Neutrophil (primary cell): ENCODE data around the gene BCL7C.

Experiments used
- H3K27ac ChIP-seq: fragments of 200-600 bp; sonication (generic); 2 replicates; pipeline ENCODE4 v1.5.1; 2016; ENCODE audit warnings: mild to moderate bottlenecking, moderate library complexity
- H3K27me3 ChIP-seq: fragments of 200-600 bp; sonication (generic); 2 replicates; pipeline ENCODE4 v1.6.0; 2016; ENCODE audit warnings: mild to moderate bottlenecking
- H3K36me3 ChIP-seq: fragments of 200-600 bp; sonication (generic); 2 replicates; pipeline ENCODE4 v1.5.1; 2017
- H3K4me1 ChIP-seq, 2 experiments: fragments of 200-600 bp in 1 of 2; sonication (generic) in 1 of 2; 1 replicate in 1 of 2; 2 replicates in 1 of 2; pipeline versions ENCODE4 v1.5.1 to v1.6.1; 2013 to 2016; ENCODE audit warnings: low read depth in 1 of 2, low read length in 1 of 2, mild to moderate bottlenecking in 1 of 2, moderate library complexity in 1 of 2; ENCODE audit not compliant: control insufficient read depth in 1 of 2, insufficient read depth in 1 of 2
- H3K4me3 ChIP-seq, 2 experiments: fragments of 200-600 bp in 1 of 2; sonication (generic) in 1 of 2; 1 replicate in 1 of 2; 2 replicates in 1 of 2; pipeline ENCODE4 v1.5.1; 2013 to 2016; ENCODE audit warnings: low read depth in 1 of 2, low read length in 1 of 2, mild to moderate bottlenecking in 1 of 2, moderate library complexity in 1 of 2
- H3K9me3 ChIP-seq: fragments of 200-600 bp; sonication (generic); 2 replicates; pipeline ENCODE4 v1.5.1; 2016
- TF ChIP-seq, protein P1 (sequence below): fragments of 200-600 bp; sonication (generic); IDR thresholded peaks from 2 replicates; pipeline ENCODE4 v1.5.1; 2016; ENCODE audit warnings: antibody characterized with exemption

Gene BCL7C

DNA sequence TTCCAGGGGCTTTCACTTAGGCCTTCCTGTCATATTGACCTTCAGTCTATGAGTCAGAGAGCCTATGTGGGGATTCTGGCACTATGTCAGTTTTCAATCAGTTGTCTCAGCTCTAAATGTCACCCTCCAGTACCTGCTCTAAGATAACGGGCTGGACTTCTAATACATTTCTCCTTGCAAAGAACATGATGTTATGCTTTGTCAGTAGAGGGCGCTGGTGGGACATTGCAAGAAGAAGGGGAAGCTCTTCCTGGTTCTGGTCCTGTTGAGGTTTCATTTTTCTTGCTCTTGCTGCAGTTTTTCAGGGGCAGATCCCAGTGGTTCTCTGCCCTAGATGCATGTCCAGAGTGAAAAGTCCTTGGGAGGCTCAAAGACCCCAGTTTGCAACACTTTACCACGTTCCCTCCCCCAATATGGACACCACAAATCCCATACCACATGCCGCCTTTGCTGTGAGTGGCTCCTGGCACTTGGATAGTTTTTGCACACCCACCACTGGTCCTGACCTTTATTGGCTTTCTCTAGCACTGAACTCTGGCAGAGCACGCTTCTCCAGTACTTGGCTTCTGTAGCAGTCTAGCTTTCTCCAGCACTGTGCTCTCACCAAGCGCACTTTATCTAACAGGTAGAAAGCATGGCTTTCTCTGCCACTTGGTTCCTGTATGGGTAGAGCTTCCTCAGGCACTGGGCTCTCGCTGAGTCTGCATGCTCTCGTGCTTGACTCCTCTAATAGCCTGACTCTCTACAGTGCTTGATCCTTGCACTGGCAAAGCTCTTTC, 49.0 kb downstream of the BCL7C start:
- no peaks in the 10 kb centered on the region for H3K27me3 ChIP-seq
- no peaks in the 10 kb centered on the region for H3K36me3 ChIP-seq
- TF ChIP-seq, protein P1, sequence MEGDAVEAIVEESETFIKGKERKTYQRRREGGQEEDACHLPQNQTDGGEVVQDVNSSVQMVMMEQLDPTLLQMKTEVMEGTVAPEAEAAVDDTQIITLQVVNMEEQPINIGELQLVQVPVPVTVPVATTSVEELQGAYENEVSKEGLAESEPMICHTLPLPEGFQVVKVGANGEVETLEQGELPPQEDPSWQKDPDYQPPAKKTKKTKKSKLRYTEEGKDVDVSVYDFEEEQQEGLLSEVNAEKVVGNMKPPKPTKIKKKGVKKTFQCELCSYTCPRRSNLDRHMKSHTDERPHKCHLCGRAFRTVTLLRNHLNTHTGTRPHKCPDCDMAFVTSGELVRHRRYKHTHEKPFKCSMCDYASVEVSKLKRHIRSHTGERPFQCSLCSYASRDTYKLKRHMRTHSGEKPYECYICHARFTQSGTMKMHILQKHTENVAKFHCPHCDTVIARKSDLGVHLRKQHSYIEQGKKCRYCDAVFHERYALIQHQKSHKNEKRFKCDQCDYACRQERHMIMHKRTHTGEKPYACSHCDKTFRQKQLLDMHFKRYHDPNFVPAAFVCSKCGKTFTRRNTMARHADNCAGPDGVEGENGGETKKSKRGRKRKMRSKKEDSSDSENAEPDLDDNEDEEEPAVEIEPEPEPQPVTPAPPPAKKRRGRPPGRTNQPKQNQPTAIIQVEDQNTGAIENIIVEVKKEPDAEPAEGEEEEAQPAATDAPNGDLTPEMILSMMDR, result peak; percentile 79
- peak overlapping the region; percentile 41 for H3K27ac ChIP-seq
- H3K4me1 ChIP-seq, result peaks cover 8 to 9% of the 10 kb centered on the region in 2 experiments
- H3K4me3 ChIP-seq, result peak overlapping the region; percentile 21 to 35
- H3K9me3 ChIP-seq, result no peaks in the 10 kb centered on the region

DNA sequence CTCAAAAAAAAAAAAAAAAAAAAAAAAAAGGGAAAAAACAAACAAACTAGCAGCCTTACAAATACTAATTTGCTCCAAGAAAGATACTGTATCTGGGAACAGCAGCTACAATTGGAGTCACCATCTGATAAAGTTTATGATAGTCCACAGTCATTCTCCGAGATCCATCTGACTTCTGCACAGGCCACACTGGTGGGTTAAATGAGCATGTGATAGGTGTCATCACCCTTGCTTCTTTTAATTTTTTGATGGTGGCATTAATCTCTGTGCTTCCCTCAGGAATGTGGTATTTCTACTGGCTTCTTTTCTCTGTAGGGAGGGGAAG, 49.6 kb downstream of the BCL7C start:
- H3K27me3 ChIP-seq, result no peaks in the 10 kb centered on the region
- TF ChIP-seq, protein P1, result no peak
- no peaks in the 10 kb centered on the region for H3K9me3 ChIP-seq
- H3K36me3 ChIP-seq, result no peaks in the 10 kb centered on the region
- H3K4me3 ChIP-seq, result no peak overlapping the region
- peaks cover 8 to 9% of the 10 kb centered on the region in 2 experiments for H3K4me1 ChIP-seq
- no peak overlapping the region for H3K27ac ChIP-seq

DNA sequence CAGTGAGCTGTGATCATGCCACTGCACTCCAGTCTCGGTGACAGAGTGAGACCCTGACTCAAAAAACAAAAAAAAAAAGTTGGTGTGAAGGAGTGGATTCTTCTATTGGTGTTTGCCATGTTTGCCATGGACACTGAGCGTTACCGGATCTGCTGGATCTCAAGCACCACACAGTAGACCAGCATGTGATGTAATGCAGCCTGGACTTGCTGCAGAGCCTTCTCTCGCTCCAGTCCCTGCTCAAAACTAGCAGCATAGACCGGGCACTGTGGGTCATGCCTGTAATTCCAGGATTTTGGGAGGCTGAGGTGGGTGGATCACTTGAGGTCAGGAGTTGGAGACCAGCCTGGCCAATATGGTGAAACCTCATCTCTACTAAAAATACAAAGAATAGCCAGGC, 50.4 kb downstream of the BCL7C start:
- Histone ChIP-seq H3K27ac (no peak overlapping the region), H3K4me1 (peaks cover 8 to 9% of the 10 kb centered on the region in 2 experiments), H3K4me3 (no peak overlapping the region), H3K9me3 (no peaks in the 10 kb centered on the region), H3K27me3 (no peaks in the 10 kb centered on the region), H3K36me3 (no peaks in the 10 kb centered on the region)
- TF ChIP-seq, protein P1, result no peak

DNA sequence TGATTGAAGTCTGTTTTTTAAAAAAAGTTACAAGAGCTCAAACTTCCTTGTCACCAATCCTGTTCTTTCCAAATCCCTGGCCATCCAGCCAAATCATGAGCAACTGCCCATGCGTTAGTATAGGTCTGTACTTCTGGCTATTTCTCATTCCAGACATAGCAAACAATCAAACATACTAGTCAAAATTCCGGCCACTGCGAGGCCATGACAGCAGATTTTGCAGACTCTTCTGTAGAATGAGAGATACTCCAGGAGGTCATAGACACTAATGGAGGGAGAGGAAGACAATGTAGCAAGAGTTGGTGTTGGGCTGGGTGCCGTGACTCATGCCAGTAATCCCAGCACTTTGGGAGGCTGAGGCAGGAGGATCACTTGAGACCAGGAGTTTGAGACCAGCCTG, 50.9 kb downstream of the BCL7C start:
- no peak overlapping the region for H3K27ac ChIP-seq
- H3K4me1 ChIP-seq, result peaks cover 8 to 9% of the 10 kb centered on the region in 2 experiments
- no peaks in the 10 kb centered on the region for H3K27me3 ChIP-seq
- TF ChIP-seq, protein P1, result no peak
- H3K36me3 ChIP-seq, result no peaks in the 10 kb centered on the region
- no peaks in the 10 kb centered on the region for H3K9me3 ChIP-seq
- H3K4me3 ChIP-seq, result no peak overlapping the region

DNA sequence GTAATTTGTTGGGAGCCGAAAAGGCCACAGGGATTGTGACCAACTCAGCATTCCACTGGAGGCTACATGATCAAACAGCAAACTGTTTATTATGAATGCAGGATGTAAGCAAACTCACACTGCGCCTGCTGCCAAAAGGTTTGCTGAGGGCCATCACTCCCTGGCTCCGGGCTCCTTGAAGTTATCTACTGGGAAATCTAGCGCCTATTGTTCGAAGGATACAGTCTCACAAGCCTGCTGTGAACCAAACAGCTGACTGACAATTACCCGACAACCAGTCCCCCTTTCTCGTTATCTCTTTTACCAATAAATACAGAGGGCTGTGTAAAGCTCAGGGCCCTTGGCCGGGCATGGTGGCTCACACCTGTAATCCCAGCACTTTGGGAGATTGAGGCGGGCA, 52.5 kb downstream of the BCL7C start:
- TF ChIP-seq, protein P1, result no peak
- Histone ChIP-seq H3K4me3 (no peak overlapping the region), H3K27ac (no peak overlapping the region), H3K4me1 (peaks cover 8 to 9% of the 10 kb centered on the region in 2 experiments), H3K9me3 (no peaks in the 10 kb centered on the region), H3K27me3 (no peaks in the 10 kb centered on the region), H3K36me3 (no peaks in the 10 kb centered on the region)
